Parathyroid adenoma (tissue), 2 donors: ENCODE results near the gene OR52A5.

Experiments
- H2AFZ ChIP-seq: fragments of 300-600 bp; sonication (generic); one replicate; pipeline ENCODE4 v1.7.0; 2017; ENCODE audit warnings: antibody characterized with exemption, mild to moderate bottlenecking
- H3K27ac ChIP-seq: fragments of 300-600 bp; sonication (generic); one replicate; pipeline ENCODE4 v1.7.0; 2017
- H3K27me3 ChIP-seq: fragments of 300-600 bp; sonication (generic); one replicate; pipeline ENCODE4 v1.7.0; 2017; ENCODE audit warnings: low read length; ENCODE audit not compliant: control insufficient read depth, insufficient read depth
- H3K36me3 ChIP-seq: fragments of 300-600 bp; sonication (generic); one replicate; pipeline ENCODE4 v1.7.0; 2017; ENCODE audit warnings: low read length; ENCODE audit not compliant: control insufficient read depth, insufficient read depth
- H3K4me1 ChIP-seq: fragments of 300-600 bp; sonication (generic); one replicate; pipeline ENCODE4 v1.7.0; 2017; ENCODE audit warnings: control low read depth
- H3K4me2 ChIP-seq: fragments of 300-600 bp; sonication (generic); one replicate; pipeline ENCODE4 v1.7.0; 2017; ENCODE audit warnings: low read length
- H3K4me3 ChIP-seq: fragments of 300-600 bp; sonication (generic); one replicate; pipeline ENCODE4 v1.7.0; 2017; ENCODE audit warnings: low read depth, low read length
- H3K79me2 ChIP-seq: fragments of 300-600 bp; sonication (generic); one replicate; pipeline ENCODE4 v1.7.0; 2017; ENCODE audit warnings: control low read depth
- H3K9ac ChIP-seq: fragments of 300-600 bp; sonication (generic); one replicate; pipeline ENCODE4 v1.7.0; 2017; ENCODE audit warnings: mild to moderate bottlenecking
- H3K9me3 ChIP-seq: fragments of 300-600 bp; sonication (generic); one replicate; pipeline ENCODE4 v1.7.0; 2017; ENCODE audit warnings: low read length; ENCODE audit not compliant: control insufficient read depth
- TF ChIP-seq, protein P1 (sequence below): fragments of 300-600 bp; sonication (generic); IDR thresholded peaks from one replicate; pipeline ENCODE4 v1.7.0; 2017; ENCODE audit warnings: antibody characterized with exemption, mild to moderate bottlenecking
- donor health status: primary hyperparathyroidism.

Gene OR52A5

GRCh38 chr11:5137014-5137413, 1.1 kb downstream of the OR52A5 start:
- Histone ChIP-seq H3K79me2 (no peaks in the 10 kb centered on the region), H3K36me3 (no peaks in the 10 kb centered on the region), H3K4me2 (no peak overlapping the region), H3K4me1 (no peaks in the 10 kb centered on the region), H3K27ac (no peak overlapping the region), H3K27me3 (no peaks in the 10 kb centered on the region), H2AFZ (no peak overlapping the region), H3K9me3 (no peaks in the 10 kb centered on the region), H3K4me3 (no peak overlapping the region), H3K9ac (no peak overlapping the region)
- TF ChIP-seq, protein P1, sequence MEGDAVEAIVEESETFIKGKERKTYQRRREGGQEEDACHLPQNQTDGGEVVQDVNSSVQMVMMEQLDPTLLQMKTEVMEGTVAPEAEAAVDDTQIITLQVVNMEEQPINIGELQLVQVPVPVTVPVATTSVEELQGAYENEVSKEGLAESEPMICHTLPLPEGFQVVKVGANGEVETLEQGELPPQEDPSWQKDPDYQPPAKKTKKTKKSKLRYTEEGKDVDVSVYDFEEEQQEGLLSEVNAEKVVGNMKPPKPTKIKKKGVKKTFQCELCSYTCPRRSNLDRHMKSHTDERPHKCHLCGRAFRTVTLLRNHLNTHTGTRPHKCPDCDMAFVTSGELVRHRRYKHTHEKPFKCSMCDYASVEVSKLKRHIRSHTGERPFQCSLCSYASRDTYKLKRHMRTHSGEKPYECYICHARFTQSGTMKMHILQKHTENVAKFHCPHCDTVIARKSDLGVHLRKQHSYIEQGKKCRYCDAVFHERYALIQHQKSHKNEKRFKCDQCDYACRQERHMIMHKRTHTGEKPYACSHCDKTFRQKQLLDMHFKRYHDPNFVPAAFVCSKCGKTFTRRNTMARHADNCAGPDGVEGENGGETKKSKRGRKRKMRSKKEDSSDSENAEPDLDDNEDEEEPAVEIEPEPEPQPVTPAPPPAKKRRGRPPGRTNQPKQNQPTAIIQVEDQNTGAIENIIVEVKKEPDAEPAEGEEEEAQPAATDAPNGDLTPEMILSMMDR, result no peak

- Histone ChIP-seq H3K4me2 (no peak overlapping the region), H2AFZ (no peak overlapping the region), H3K4me1 (no peaks in the 10 kb centered on the region), H3K27ac (no peak overlapping the region), H3K9me3 (no peaks in the 10 kb centered on the region), H3K79me2 (no peaks in the 10 kb centered on the region), H3K9ac (no peak overlapping the region), H3K36me3 (no peaks in the 10 kb centered on the region), H3K4me3 (no peak overlapping the region), H3K27me3 (no peaks in the 10 kb centered on the region)
- TF ChIP-seq, protein P1, result no peak
Measured at GRCh38 chr11:5136261-5136660, 1.9 kb downstream of the OR52A5 start.

- H3K36me3 ChIP-seq, result no peaks in the 10 kb centered on the region
- H3K27me3 ChIP-seq, result no peaks in the 10 kb centered on the region
- no peaks in the 10 kb centered on the region for H3K4me1 ChIP-seq
- no peak overlapping the region for H3K4me3 ChIP-seq
- H3K9me3 ChIP-seq, result no peaks in the 10 kb centered on the region
- no peak overlapping the region for H3K9ac ChIP-seq
- TF ChIP-seq, protein P1, result no peak
- H3K4me2 ChIP-seq, result no peak overlapping the region
- no peaks in the 10 kb centered on the region for H3K79me2 ChIP-seq
- no peak overlapping the region for H2AFZ ChIP-seq
- no peak overlapping the region for H3K27ac ChIP-seq
Measured at GRCh38 chr11:5131584-5132335, 6.4 kb downstream of the OR52A5 start.

DNA sequence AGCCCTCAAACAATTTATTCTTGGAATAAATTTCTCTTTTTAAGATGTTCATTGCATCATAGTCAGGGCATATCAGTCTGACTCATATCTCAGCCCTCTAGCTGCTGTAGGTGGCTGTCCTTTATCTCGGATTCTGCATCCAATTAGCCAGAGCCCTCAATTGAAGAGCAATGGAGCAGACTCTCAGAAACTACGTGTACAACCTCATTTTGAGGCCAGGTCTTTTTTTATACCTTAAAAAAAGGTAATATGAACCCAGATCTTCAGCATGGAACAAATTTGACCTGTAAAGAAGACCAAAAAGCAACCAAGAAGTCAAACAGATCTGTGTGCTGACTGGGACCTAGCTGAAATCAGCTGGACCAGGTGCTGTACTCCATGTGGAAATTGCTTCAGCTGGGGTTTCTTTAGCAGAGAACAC, 8.7 kb downstream of the OR52A5 start:
- TF ChIP-seq, protein P1, result no peak
- Histone ChIP-seq H3K4me2 (no peak overlapping the region), H3K9ac (no peak overlapping the region), H3K4me3 (no peak overlapping the region), H3K27me3 (no peaks in the 10 kb centered on the region), H3K79me2 (no peaks in the 10 kb centered on the region), H3K36me3 (no peaks in the 10 kb centered on the region), H3K9me3 (no peaks in the 10 kb centered on the region), H3K27ac (no peak overlapping the region), H2AFZ (no peak overlapping the region), H3K4me1 (no peaks in the 10 kb centered on the region)
